Measurements from ENCODE around the gene BCO1.
A peak's percentile ranks its signal among the peaks of the same experiment; 100 is the strongest.
"Not testable (repeated sequence)": the region's sequence is repeated elsewhere in the genome, so short reads cannot be mapped to it uniquely, and the experiment has no call there.

Gene BCO1, protein sequence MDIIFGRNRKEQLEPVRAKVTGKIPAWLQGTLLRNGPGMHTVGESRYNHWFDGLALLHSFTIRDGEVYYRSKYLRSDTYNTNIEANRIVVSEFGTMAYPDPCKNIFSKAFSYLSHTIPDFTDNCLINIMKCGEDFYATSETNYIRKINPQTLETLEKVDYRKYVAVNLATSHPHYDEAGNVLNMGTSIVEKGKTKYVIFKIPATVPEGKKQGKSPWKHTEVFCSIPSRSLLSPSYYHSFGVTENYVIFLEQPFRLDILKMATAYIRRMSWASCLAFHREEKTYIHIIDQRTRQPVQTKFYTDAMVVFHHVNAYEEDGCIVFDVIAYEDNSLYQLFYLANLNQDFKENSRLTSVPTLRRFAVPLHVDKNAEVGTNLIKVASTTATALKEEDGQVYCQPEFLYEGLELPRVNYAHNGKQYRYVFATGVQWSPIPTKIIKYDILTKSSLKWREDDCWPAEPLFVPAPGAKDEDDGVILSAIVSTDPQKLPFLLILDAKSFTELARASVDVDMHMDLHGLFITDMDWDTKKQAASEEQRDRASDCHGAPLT

DNA sequence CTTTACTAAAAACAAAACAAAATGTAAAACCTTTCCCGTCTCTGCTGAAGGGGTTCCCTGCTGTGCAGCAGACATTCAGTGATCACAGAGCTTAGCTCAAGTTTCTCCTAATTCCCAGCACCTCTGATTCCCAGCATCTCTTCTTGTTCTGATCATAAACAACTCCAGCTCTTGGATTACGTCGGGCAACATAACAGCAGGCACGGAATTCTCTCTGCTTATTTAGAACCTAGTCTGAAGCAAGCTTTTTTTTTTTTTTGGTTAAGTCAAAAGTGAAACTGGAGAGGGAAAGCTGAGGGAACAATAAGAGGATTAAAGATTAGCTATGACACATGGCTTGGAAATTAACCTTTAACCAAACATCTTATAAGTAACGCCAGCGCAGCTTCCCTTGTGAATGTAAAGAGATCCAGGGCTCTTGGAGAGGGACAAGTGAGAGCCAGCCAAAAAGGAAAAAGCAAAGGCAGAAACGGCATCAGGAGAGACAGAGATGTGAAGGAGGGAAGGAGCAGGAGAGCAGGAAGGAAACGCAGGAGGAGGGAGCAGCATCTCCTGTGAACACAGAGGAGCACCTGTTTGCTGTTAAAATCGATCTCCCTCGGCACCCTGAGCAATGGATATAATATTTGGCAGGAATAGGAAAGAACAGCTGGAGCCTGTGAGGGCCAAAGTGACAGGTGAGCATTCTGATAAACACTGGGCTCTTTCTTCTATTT lies at the start of gene BCO1:
Gene BCO1, plus strand, starts transcription at position 394 of the 716 bp plus-strand sequence. Its CDS starts 220 bp downstream, at position 614.
- DNase-seq (ENCODE audit: low read depth in 2 of 2), result no peak

DNA sequence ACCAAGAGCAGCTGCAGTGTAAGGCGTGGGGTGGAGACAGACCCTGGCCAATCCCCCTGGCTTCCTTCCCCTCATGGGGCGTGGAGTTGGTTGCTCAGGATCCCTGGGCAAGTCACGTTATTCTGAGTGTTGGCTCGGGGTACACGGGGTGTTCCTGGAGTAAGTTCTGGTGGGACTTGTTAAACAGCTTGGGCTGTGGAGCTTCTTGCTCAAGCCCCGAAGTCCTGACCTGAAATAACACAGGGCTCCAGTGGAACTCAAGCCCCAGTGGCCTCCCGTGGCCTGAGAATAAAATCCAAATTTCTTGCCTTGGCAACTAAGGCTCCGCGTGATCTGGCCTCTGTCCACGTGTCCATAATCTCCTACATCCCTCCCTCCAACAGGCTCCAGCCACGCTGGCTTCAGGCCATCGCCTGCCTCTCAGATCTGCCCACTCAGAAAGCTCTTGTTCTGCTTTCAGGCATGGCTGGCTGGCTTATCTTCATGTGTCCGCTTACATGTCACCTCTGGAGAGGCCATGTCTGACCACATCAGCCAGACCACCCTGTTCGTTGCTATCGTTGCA lies 49.3 kb upstream of the BCO1 start:
- DNase-seq (ENCODE audit: low read depth in 2 of 2), result no peak

DNA sequence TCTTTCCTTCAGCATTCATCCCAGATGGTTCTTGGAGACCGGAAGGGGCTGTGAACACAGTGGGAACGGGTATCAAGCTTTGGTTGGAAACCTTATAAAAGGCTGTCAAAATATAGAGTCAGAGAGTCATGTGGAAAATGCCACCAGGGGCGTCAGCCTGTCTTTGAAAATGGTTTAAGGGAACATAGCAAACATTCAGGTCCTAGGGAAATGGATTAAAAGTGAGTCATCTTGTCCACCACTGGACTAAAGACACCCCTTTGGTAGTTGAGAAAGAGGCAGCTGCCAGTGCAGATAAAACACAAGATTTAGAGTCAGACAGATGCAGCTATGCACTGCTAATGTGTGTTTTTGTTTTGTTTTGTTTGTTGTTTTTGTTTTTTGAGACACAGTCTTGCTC lies 47.8 kb upstream of the BCO1 start:
- no peak for DNase-seq (ENCODE audit: low read depth in 2 of 2)

DNA sequence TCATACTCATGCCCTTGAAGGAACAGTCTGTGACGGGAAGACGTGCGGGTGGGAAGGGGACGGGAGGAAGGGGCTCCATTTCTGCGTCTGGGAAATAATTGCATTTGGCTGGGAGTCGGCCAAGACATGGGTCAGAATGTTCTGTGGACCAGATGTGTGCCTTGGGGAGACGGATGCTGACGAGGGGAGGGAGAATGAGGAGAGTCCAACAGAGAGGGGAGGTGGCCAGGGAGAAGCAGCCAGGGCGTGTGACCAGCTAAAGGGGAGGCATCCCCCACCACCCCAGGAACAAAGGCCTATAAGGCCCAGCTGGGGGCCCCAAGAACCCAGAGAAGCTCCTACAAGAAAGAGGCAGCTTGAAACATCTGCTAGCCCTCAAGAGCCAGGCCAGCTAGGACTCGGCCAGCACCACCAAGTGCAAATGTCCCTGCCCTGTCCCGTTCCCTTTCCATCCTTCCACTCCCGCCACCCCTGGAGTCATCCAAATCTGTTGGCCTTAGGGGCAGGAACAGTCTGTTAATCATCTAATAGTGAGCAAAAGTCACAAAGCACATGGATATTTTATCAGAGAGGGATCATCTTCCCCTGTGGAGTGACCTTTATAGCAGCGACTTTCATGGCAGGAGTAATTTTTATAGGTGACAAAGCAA lies 42.5 kb upstream of the BCO1 start:
- DNase-seq (ENCODE audit: low read depth in 2 of 2), result no peak

DNA sequence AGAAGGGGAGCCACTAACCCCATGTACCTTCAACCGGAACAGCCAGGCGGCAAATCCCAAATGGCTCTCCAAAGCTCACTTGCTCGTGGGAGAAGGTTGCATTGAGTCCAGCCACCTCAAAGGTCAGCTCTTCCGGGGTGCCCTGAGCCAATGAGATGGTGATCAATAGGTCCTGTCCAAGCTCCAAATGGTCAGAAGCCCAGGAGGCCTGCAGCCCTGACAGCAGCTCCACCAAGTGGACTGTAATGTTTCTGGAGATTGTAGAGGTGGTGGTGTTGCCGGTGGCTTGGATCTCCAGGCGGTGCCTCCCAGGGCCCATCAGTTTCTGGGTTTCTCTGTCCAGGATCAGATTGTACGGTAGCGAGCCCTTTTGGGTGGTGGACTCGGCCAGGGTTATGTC lies 39.9 kb upstream of the BCO1 start:
- DNase-seq (ENCODE audit: low read depth in 2 of 2), result no peak

DNA sequence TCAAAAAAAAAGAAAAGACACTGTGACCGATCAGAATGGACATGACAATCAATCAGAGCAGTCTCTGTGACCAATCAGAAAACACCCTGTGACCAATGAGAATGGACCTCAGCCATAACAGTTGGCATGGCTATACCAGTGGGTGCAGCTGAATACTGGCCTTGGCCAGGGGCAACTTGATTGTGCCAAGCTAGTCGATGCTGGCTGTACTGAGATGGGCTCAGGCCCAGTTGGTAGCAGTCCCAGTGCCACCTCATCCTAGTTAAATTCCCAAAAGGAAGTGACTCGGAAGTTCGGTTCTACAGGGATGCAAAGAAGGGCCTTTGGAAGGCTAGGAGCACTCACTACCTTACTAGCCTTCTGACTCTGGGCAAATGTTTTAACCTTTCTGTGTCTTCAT lies 37.2 kb upstream of the BCO1 start:
- no peak for DNase-seq (ENCODE audit: low read depth in 2 of 2)

DNA sequence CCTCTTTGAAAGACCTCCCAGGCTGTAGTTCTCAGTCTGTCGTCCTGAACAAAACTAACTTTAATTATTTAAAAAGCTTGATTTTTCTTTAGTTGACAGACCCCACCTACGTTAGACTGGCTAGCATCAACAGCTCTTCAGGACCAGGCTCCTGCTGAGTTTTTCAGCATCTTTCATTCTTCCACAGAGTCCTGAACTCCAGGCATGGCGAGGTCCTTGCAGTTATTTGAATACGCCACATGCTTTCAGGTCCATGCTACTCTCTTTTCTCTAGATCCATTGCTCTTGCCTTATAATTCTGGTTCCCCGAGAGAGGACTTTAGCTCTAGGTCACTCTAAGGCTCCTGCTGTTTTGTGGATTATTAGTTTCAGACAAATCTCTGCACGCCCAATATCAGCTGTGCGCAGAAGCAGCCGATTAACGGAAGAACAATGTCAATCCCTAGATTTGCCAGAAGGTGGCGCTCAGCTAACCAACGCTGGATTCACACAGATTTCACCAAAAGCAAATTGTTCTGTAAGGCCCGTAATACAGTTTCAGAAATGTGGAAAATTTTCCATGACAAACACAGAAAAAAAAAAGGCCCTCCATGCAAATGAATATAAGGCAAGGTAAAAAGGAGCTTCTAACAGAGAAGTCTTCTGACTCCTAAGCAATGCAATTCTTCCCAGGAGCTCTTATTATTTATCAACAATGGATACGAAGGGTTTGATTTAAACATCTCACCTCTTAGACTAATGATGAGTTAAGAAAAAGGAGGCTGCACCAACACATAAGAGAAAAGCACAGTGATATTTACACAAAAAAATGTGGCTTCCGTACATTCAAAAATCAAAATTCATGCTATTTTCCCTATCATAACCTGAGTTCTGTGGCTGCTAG lies 33.5 kb upstream of the BCO1 start:
- peak in 1 of 2 donors; percentile 6 for DNase-seq (ENCODE audit: low read depth in 2 of 2)

DNA sequence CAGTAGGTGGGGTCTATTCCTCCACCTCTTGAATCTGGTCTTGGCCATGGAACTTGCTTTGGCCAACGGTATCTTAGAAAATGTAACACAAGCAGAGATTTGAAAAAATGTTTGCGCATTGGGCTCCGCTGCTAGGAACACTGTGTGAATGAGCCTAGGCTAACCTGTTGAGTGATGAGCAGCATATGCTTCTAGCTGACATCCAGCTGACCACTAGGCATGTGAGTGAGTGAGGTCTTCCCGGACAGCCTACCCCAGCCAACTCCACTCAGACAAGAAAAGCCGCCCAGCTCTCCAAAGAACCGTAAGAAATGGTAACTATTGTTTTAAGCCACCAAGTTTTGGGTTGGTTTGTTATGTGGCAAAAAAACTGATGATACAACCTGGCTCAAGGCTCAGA lies 31.4 kb upstream of the BCO1 start:
- no peak for DNase-seq (ENCODE audit: low read depth in 2 of 2)

DNA sequence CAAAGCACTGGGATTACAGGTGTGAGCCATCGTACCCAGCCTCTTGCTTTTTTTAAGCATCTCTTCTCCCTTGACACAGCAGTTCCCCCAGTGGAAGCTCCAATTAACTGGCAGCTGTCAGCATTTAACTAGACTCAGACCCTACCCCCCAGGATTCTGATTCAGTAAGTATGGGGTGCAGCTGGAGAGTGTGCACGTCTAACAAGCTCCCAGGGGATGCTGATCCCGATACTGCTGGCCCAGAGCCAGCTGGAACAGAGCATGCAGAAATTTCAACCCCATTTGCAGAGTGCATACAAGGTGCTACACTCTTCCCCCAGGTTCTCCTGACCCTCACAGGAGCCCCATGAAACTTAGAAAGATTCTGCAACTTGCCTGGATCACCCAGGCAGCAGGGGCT lies 27.7 kb upstream of the BCO1 start:
- DNase-seq (ENCODE audit: low read depth in 2 of 2), result no peak

DNA sequence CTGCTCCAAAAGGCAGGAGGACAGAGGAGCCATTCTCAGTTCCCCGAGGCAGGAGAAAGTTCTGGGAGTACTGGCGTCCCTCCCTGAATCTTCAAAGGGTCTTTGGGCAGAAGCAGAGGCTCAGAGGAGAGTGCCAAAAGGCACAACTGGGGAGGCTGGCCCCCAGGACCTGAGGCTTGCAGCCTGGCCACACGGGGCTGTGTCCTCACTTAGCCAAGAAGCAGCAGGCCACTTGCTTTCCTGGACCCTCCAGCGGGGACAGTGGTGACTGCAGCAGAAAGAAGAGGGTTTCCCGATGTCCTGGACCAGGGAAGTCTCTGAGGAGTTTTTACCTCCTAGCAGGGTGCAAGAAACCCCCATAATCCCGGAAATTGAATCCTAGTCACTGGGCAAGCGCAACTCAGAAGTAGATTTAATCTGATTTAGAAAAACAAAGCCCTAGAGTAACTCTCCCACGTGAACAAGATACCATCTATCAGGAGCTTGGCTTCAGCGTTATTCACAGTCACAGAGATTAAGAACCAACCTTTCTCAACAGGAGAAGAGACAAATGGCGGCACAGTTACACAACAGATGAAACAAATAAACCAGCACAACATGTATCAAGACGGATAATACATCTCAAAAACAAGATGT lies 25.5 kb upstream of the BCO1 start:
- DNase-seq (ENCODE audit: low read depth in 2 of 2), result no peak

DNA sequence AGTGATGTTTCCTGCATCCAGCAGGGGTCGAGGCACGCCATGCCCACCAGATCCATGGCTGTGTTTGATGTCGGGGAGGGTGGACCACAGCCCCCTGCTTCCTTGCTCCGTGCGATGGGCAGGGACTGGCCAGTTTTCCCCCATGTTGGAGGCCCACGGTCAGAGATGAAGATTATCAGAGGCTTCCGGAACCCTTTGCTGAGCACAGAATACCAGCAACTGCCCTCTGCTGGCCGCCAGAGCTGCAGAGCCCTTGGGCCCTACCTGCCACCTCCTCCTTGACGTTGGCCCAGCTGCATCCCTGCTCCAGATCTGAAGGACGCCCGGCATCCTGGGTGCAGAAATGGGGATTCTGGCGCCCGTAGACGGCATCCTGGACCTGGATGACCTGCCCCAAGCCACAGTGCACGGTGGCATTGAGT lies 23.7 kb upstream of the BCO1 start:
- DNase-seq (ENCODE audit: low read depth in 2 of 2), result no peak

DNA sequence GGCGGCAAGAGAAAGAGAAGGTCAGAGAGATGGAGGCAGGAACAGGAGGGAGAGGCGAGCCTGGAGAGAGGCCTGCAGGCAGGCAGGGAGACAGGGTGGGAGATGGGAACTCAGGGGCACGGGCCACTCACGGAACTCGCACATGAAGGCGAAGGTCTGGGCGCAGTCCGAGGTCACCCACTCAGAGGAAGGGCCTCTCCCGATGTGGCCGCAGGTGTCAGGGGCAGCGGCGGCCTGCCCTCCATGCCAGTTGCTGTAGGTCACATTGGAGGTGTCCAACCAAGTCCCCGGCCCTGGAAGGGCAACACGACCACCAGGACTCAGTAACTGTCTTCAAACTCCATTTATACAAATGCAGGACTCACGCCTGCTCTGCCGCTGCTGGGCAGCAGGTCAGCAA lies 22.4 kb upstream of the BCO1 start:
- no peak for DNase-seq (ENCODE audit: low read depth in 2 of 2)

DNA sequence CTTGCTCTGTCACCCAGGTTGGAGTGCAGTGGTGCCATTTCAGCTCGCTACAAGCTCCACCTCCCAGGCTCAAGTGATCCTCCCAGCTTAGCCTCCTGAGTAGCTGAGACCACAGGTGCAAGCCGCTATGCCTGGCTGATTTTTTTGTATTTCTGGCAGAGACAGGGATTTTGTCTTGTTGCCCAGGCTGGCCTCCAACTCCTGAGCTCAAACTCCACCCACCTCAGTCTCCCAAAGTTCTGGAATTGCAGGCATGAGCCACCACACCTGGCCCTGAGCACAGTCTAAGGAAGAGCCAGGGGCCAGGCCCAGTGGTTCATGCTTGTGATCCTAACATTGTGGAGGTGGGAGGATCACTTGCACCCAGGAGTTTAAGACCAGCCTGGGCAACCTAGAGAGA lies 21.8 kb upstream of the BCO1 start:
- DNase-seq (ENCODE audit: low read depth in 2 of 2), result no peak

DNA sequence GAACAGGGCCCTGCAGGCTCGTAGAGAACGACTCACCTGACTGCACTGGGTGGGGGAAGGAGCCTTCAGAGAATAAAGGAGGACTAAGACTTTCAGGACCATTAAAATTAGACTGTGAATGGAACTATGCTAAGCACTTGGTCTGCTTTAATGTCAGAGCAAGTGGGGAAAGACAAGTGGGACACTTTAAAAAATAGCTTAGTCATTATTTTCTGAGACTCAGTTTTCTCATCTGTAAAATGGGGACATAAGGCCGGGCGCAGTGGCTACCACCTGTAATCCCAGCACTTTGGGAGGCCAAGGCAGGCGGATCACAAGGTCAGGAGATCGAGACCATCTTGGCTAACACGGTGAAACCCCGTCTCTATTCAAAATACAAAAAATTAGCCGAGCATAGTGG lies 19.3 kb upstream of the BCO1 start:
- DNase-seq (ENCODE audit: low read depth in 2 of 2), result no peak

DNA sequence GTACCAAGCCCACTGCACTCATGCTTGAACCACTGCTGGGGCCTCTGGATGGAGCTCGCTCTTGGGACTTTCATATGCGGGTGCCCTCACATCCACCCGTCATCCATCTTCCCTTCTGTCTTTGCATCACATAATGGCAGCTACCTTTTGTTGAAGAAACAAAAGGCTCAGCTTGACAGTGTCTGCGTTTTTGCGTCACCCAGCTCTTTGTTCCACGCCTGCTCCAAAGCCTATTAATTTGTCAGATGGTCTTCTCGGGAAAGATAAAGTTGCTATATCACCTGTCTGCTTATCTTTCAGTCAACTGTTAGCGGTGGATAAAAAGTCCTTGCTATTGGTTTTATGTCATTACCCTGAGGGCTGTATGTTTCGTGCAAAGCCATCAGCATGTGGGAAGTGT lies 18.1 kb upstream of the BCO1 start:
- DNase-seq (ENCODE audit: low read depth in 2 of 2), result no peak

DNA sequence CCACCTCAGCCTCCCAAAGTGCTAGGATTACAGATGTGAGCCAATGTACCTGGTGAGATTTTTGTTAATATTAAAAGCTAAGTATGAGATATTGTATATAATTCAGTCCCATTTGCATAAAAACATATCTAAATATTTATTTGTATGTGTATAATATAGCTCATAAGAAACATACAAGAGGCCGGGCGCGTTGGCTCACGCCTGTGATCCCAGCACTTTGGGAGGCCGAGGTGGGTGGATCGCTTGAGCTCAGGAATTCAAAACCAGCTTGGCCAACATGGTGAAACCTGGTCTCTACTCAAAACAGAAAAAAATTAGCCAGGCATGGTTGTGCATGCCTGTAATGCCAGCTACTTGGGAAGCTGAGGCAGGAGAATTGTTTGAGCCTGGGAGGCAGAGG lies 16.8 kb upstream of the BCO1 start:
- DNase-seq (ENCODE audit: low read depth in 2 of 2), result no peak

DNA sequence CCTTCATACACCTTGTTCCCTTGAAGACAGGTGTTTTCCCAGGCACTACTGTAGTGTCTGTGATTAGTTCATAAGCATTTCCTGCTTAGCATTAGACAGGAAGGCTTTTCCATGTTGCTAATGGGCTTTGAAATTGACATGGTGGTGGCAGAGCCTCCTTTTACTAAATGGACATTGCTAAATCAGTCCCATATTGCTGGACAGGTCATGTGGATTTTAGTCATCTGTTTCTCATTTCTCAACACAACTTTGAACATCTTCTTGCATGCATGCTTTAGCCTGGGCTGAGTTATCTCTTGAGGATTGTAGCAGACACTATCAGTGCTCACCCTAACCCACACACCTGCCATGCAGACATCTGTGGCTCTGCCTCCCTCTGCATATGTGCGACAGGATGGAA lies 13.7 kb upstream of the BCO1 start:
- DNase-seq (ENCODE audit: low read depth in 2 of 2), result no peak

DNA sequence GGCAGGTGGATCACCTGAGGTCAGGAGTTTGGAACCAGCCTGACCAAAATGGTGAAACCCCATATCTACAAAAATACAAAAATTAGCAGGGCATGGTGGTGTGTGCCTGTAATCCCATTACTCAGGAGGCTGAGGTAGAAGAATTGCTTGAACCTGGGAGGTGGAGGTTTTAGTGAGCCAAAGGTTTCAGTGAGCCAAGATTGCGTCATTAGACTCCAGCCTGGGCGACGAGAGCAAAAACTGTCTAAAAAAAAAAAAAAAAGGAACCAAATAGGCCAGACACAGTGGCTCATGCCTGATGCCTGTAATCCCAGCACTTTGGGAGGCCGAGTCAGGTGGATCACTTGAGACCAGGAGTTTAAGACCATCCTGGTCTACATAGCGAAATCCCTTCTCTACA lies 12.8 kb upstream of the BCO1 start:
- DNase-seq (ENCODE audit: low read depth in 2 of 2), result not testable (repeated sequence)

DNA sequence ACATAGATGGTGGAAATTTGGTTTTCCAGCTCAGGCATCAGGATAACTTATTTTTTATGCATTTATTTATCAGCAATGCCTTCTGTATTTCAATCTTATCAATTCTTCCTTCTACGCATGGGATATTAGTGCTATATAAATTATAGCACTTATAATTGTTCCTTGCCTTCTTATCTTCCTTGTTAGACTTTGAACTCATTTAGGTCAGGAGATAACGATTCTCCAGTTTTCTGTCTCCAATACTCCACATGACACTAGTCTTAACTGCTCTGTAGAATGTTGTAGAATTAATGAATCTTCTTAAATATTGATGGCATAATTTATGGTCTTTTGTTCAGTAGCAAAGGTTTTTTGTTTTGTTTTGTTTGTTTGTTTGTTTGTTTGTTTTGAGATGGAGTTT lies 10.7 kb upstream of the BCO1 start:
- DNase-seq (ENCODE audit: low read depth in 2 of 2), result no peak

DNA sequence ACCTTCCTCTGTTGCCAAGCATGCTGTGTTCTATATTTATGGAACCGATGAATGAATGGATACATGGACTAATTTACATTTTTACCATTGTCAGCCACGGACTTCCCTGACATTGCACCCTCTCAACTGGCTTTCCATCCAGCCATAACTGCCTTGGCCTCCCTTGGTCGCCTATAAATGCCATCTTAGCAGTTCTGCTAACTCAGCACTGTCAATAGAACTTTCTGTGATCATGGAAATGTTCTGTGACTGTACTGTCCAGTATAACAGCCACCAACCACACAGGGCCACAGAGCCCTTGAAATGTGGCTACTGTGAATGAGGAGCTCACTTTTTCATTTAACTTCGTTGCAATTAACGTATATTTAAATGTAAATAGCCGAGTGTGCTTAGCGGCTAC lies 8.7 kb upstream of the BCO1 start:
- no peak for DNase-seq (ENCODE audit: low read depth in 2 of 2)

DNA sequence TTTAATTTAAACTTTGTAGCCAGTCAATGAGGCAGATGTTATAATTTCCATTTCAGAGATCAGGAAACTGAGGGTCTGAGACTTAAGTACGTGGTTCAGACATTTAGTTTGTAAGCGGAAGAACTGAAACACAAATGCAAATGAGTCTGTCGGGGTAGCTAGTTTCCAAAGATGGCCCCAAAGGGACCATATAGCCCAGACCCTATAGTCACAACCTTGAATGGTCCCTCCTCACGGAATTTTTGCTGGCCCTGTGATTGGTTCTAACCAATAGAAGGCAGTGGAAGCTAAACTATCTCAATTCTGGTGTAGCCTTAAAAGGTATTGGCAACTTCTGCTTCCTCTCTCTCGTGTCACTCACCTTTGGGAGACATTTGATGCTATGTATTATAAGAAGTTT lies 7.5 kb upstream of the BCO1 start:
- no peak for DNase-seq (ENCODE audit: low read depth in 2 of 2)

All from activated CD8-positive, alpha-beta memory T cell treated with anti-CD3 and anti-CD28 coated beads for 4 hours (primary cell).